ENCODE data around the gene CKS1B. TPM values are rescaled to one million over a fixed set of nuclear protein-coding genes. Genes with fewer than 3 reads are reported as not detected.
A peak's percentile ranks its signal among the peaks of the same experiment; 100 is the strongest.

Gene CKS1B
- total and polyA plus RNA-seq, 9 of the 15 experiments (the other 6 are each of a cell fraction or from before 2014, with no cell fraction given): 215 to 1,103 (median 460) TPM

GRCh38 chr1:155017041-155017945, 42.8 kb downstream of the CKS1B start (continued):
- TF ChIP-seq FOXM1 (IDR thresholded peaks at IDR 0.05; ENCODE audit: low read depth) (no peak), FOXM1 (CRISPR knock-in tag; IDR thresholded peaks at IDR 0.05; ENCODE audit: low read depth) (no peak; the same call in 1 of the 2 replicates), ETV6 (IDR thresholded peaks at IDR 0.05; ENCODE audit: borderline replicate concordance in 1 of 2, low read depth in 2 of 2, low read length in 1 of 2) (0 out of 4 replicates have a peak, but pooled peaks of 1 of the 2 experiments have one; percentile 55), ETV6 (CRISPR knock-in tag; IDR thresholded peaks at IDR 0.05; ENCODE audit: borderline replicate concordance) (no peak), E2F3 (CRISPR knock-in tag; IDR thresholded peaks at IDR 0.05) (no peak), EHMT2 (IDR thresholded peaks at IDR 0.05) (no peak), NFIX (CRISPR knock-in tag; IDR thresholded peaks at IDR 0.05; ENCODE audit: low read depth) (no peak), ESRRA (IDR thresholded peaks at IDR 0.05; ENCODE audit: borderline replicate concordance, low read depth) (peak; percentile 64; the same call in 1 of the 2 replicates), SRSF7 (optimal IDR thresholded peaks at IDR 0.05; ENCODE audit: low read depth, low read length) (no peak), HSF4 (CRISPR knock-in tag; IDR thresholded peaks at IDR 0.05; ENCODE audit: borderline replicate concordance) (no peak), MTA2 (IDR thresholded peaks at IDR 0.05; ENCODE audit: low read depth) (no peak), HDAC3 (IDR thresholded peaks at IDR 0.05; ENCODE audit: borderline replicate concordance, partially characterized antibody) (no peak), NRF1 (conservative IDR thresholded peaks at IDR 0.05 in 1 of 2, IDR thresholded peaks at IDR 0.05 in 1 of 2) (peak; percentile 65 to 75), DLX4 (CRISPR knock-in tag; IDR thresholded peaks at IDR 0.05) (no peak), TFE3 (CRISPR knock-in tag; IDR thresholded peaks at IDR 0.05) (no peak), CHD2 (IDR thresholded peaks at IDR 0.05; ENCODE audit: low read depth, low read length) (no peak), RB1 (IDR thresholded peaks at IDR 0.05; ENCODE audit: low read depth) (peak; percentile 96), NR0B1 (IDR thresholded peaks at IDR 0.05; ENCODE audit: partially characterized antibody) (no peak), ZNF511 (CRISPR knock-in tag; IDR thresholded peaks at IDR 0.05) (no peak), BMI1 (IDR thresholded peaks at IDR 0.05; ENCODE audit: low read length) (no peak), ZHX1 (conservative IDR thresholded peaks at IDR 0.05; ENCODE audit: low read length) (0 out of 2 replicates have a peak, but pooled peaks have one; percentile 12), SOX6 (IDR thresholded peaks at IDR 0.05) (peak; percentile 71)
